CD4-positive, alpha-beta T cell (primary cell): ENCODE results near the gene MED15. TPM values are rescaled to one million over a fixed set of nuclear protein-coding genes. Genes with fewer than 3 reads are reported as not detected.

Source experiments
- ATAC-seq: fragments of 200-7000 bp; cut with Tn5 transposase; one replicate; pipeline ENCODE4 v1.10.0; 2022; ENCODE audit warnings: mild to moderate bottlenecking; ENCODE audit not compliant: poor library complexity
- CTCF ChIA-PET: fragments of 350-600 bp; sonication (Branson Sonifier 250); formaldehyde crosslinking; loops from one replicate; lab custom pipeline; 2021; ENCODE audit warnings: antibody characterized with exemption, inconsistent platforms; lab: Charles Lee
- POLR2A ChIA-PET: fragments of 350-600 bp; sonication (Branson Sonifier 250); formaldehyde crosslinking; loops from one replicate; lab custom pipeline; 2021; ENCODE audit warnings: antibody characterized with exemption, inconsistent platforms; lab: Charles Lee
- DNase-seq, 14 experiments: peaks; one replicate each; pipeline ENCODE4 v3.0.0-alpha.2; 2013 to 2020; ENCODE audit warnings: mixed read lengths in 2 of 14
- H3K27ac ChIP-seq, 2 donors: one replicate each; pipeline versions ENCODE4 v1.5.1 to v1.7.0; 2013; ENCODE audit warnings: low read length in 2 of 2, low read depth in 1 of 2, mild to moderate bottlenecking in 1 of 2
- H3K27me3 ChIP-seq, 2 experiments: 1 replicate in 1 of 2; 2 replicates in 1 of 2; pipeline versions ENCODE4 v1.6.1 to v1.7.0; 2013; ENCODE audit warnings: low read length in 2 of 2, control low read depth in 1 of 2, mild to moderate bottlenecking in 1 of 2, moderate library complexity in 1 of 2; ENCODE audit not compliant: insufficient read depth in 2 of 2, control insufficient read depth in 1 of 2
- H3K36me3 ChIP-seq: one replicate; pipeline ENCODE4 v1.6.1; 2013; ENCODE audit warnings: low read length, control low read depth; ENCODE audit not compliant: insufficient read depth
- H3K4me1 ChIP-seq: one replicate; pipeline ENCODE4 v1.6.1; 2013; ENCODE audit warnings: low read length, control low read depth; ENCODE audit not compliant: insufficient read depth
- H3K4me3 ChIP-seq: one replicate; pipeline ENCODE4 v1.5.1; 2013; ENCODE audit warnings: mild to moderate bottlenecking, low read length, moderate library complexity
- H3K9me3 ChIP-seq, 2 experiments: 1 replicate in 1 of 2; 2 replicates in 1 of 2; pipeline versions ENCODE4 v1.6.1 to v1.7.0; 2013; ENCODE audit warnings: low read length in 2 of 2, mild to moderate bottlenecking in 2 of 2, control low read depth in 1 of 2, moderate library complexity in 1 of 2; ENCODE audit not compliant: control insufficient read depth in 1 of 2, insufficient read depth in 1 of 2
- H3K27ac Mint-ChIP-seq: one replicate; pipeline ENCODE4 v1.8.0; 2020; ENCODE audit warnings: mixed read lengths
- H3K27me3 Mint-ChIP-seq: one replicate; pipeline ENCODE4 v1.8.0; 2021; ENCODE audit warnings: mixed read lengths
- H3K36me3 Mint-ChIP-seq: one replicate; pipeline ENCODE4 v1.8.0; 2021; ENCODE audit warnings: low read depth, mixed read lengths
- H3K4me1 Mint-ChIP-seq: one replicate; pipeline ENCODE4 v1.8.0; 2021; ENCODE audit warnings: low read depth, mixed read lengths
- H3K4me3 Mint-ChIP-seq: one replicate; pipeline ENCODE4 v1.8.0; 2020; ENCODE audit warnings: mild to moderate bottlenecking, mixed read lengths
- H3K9me3 Mint-ChIP-seq: one replicate; pipeline ENCODE4 v1.8.0; 2020; ENCODE audit warnings: mixed read lengths
- intact Hi-C, 2 experiments: fragments of 100-400 bp; cut with DNase I in 1 of 2; cut with micrococcal nuclease in 1 of 2; formaldehyde crosslinking; loops; one replicate each; pipeline versions ENCODE4 v1.15.1 to v1.9.0; 2023 to 2025; cut with DNase I, micrococcal nuclease
- total RNA-seq, 174 experiments: library from RNA in 2 of 174; stranded (reverse) in 2 of 174; gene quantifications; one replicate each; pipeline ENCODE4 v1.2.3 and lab custom pipeline; 2021 to 2026
- TF ChIP-seq, protein P1 (sequence below): fragments of 200-600 bp; IDR thresholded peaks from one replicate; pipeline ENCODE4 v1.8.0; 2022; ENCODE audit warnings: antibody characterized with exemption, mild to moderate bottlenecking

The MED15 gene
- total RNA-seq, 2 experiments from 2014 or later = 181 to 191 TPM

DNA sequence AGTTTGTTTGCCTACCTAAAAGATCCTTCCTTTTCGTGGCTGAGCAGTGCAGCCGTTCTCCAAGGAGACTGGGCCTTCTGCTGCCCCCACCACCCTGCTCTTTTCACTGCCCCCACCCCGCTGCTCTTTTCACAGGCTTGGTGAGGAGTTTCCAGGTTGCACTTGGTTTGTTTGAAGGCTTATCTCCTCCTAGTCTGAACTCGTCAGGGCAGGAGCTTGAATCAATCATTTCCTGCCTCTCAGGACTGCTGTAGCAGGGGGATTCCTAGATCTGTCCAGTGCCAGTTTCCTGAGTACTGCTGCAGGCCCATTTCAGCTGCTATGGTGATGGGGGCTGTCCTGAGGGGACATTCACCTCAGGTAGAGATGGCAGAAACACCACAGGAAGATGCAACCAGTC is 10.0 kb downstream of the MED15 start:
- TF ChIP-seq, protein P1, sequence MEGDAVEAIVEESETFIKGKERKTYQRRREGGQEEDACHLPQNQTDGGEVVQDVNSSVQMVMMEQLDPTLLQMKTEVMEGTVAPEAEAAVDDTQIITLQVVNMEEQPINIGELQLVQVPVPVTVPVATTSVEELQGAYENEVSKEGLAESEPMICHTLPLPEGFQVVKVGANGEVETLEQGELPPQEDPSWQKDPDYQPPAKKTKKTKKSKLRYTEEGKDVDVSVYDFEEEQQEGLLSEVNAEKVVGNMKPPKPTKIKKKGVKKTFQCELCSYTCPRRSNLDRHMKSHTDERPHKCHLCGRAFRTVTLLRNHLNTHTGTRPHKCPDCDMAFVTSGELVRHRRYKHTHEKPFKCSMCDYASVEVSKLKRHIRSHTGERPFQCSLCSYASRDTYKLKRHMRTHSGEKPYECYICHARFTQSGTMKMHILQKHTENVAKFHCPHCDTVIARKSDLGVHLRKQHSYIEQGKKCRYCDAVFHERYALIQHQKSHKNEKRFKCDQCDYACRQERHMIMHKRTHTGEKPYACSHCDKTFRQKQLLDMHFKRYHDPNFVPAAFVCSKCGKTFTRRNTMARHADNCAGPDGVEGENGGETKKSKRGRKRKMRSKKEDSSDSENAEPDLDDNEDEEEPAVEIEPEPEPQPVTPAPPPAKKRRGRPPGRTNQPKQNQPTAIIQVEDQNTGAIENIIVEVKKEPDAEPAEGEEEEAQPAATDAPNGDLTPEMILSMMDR = no peak
- H3K27ac Mint-ChIP-seq = peak overlapping the region; percentile 50
- Histone ChIP-seq H3K36me3 (peaks cover 48% of the 10 kb centered on the region), H3K9me3 (no peaks in the 10 kb centered on the region), H3K4me1 (peaks cover 74% of the 10 kb centered on the region), H3K27me3 (no peaks in the 10 kb centered on the region), H3K27ac (peak overlapping the region in 1 of 2 donors; percentile 8), H3K4me3 (no peak overlapping the region)
- H3K9me3 Mint-ChIP-seq = no peaks in the 10 kb centered on the region
- CTCF ChIA-PET = interaction anchor here (1.4 to 2.0 kb wide), 2 partner anchors 88 to 99 kb away, joined by 5 read pairs; no protein-coding TSS in a partner anchor
- DNase-seq (peak in 2 of 14 experiments; percentile 31 to 34), ATAC-seq (no peak)
- POLR2A ChIA-PET = interaction anchor here (0.9 to 1.4 kb wide), 2 partner anchors 10 to 40 kb away, joined by 5 to 6 read pairs; partner anchors contain the start of gene MED15
- peaks cover 68% of the 10 kb centered on the region for H3K36me3 Mint-ChIP-seq
- intact Hi-C loops = loop anchor here in 1 of 2 experiments (5.0 kb wide), 1 partner anchor 35 kb away; no protein-coding TSS in a partner anchor
- H3K4me3 Mint-ChIP-seq = peak overlapping the region; percentile 30
- H3K27me3 Mint-ChIP-seq = no peaks in the 10 kb centered on the region
- H3K4me1 Mint-ChIP-seq = peaks cover 72% of the 10 kb centered on the region

DNA sequence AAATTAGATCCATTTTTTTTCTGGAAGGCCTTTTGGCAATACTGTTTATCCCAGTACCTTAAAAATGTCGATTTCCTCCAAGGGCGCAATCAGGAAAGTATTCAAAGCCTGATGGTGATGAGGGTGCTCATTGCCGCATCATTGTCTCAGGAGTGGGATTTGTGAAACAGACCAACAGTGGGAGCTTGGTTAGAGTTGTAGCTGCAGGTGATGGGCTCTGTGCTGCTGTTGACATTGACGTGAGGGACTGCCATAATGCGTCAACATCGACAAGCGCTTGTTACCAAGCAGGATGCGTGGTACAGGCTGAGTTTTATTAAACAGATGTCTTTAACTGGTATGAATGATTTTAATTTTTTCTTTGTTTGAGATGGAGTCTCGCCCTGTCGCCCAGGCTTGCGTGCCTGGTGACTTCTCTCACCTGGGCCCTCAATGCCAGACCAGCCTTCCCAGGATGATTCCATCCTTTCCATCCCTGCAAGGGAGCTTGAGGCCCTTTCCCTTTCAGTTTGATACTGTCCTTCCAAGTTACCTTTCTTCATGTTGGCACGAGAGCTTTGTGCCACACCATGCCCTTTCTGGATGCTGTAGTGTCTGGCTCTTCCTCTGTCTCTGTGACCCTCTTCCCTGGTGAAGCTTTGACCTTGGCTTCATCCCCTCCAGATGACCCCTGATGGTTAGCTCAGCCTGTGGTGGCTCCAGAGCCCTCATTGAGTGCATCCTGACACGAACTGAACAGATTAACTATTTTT is 10.6 kb downstream of the MED15 start:
- ChIA-PET CTCF (interaction anchor here (1.4 to 2.0 kb wide), 2 partner anchors 88 to 100 kb away, joined by 5 read pairs; no protein-coding TSS in a partner anchor), POLR2A (interaction anchor here (0.9 to 1.4 kb wide), 3 partner anchors 11 to 39 kb away, joined by 3 to 6 read pairs (median 5); partner anchors contain the start of gene MED15)
- H3K27me3 Mint-ChIP-seq = no peaks in the 10 kb centered on the region
- Histone ChIP-seq H3K27me3 (no peaks in the 10 kb centered on the region), H3K27ac (peak overlapping the region in 1 of 2 donors; percentile 8), H3K36me3 (peaks cover 48% of the 10 kb centered on the region), H3K4me1 (peaks cover 76% of the 10 kb centered on the region), H3K4me3 (no peak overlapping the region), H3K9me3 (no peaks in the 10 kb centered on the region)
- ATAC-seq (no peak), DNase-seq (no peak)
- intact Hi-C loops = loop anchor here in 1 of 2 experiments (5.0 kb wide), 1 partner anchor 34 kb away; no protein-coding TSS in a partner anchor
- H3K36me3 Mint-ChIP-seq = peaks cover 71% of the 10 kb centered on the region
- no peaks in the 10 kb centered on the region for H3K9me3 Mint-ChIP-seq
- H3K4me3 Mint-ChIP-seq = no peak overlapping the region
- TF ChIP-seq, protein P1 = no peak
- peak overlapping the region; percentile 50 for H3K27ac Mint-ChIP-seq
- H3K4me1 Mint-ChIP-seq = peaks cover 78% of the 10 kb centered on the region

DNA sequence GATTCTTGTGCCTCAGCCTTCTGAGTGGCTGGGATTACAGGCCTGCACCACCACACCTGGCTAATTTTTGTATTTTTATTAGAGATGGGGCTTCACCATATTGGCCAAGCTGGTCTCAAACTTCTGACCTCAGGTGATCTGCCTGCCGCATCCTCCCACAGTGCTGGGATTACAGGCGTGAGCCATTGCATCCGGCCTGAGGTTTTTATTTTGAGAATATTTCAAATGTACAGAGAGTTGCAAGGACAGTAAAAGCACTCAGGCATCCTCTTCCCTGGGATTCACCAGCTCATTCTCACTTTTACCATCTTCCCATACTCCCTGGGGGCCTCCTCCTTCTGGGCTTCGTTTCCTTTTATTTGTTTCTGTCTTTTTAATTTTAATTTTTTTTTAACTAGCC is 12.1 kb downstream of the MED15 start:
- Mint-ChIP-seq H3K9me3 (no peaks in the 10 kb centered on the region), H3K36me3 (peaks cover 69% of the 10 kb centered on the region), H3K27ac (peak overlapping the region; percentile 75), H3K4me1 (peaks cover 79% of the 10 kb centered on the region), H3K4me3 (no peak overlapping the region), H3K27me3 (no peaks in the 10 kb centered on the region)
- ATAC-seq = no peak
- Histone ChIP-seq H3K4me1 (peaks cover 76% of the 10 kb centered on the region), H3K9me3 (no peaks in the 10 kb centered on the region), H3K27ac (peak overlapping the region in 1 of 2 donors; percentile 33), H3K4me3 (no peak overlapping the region), H3K36me3 (peaks cover 39% of the 10 kb centered on the region), H3K27me3 (no peaks in the 10 kb centered on the region)
- POLR2A ChIA-PET = no interaction called here
- intact Hi-C loops = loop anchor here in 1 of 2 experiments (5.0 kb wide), 1 partner anchor 33 kb away; no protein-coding TSS in a partner anchor
- CTCF ChIA-PET = interaction anchor here (0.8 kb wide), 2 partner anchors 26 to 45 kb away, joined by 4 read pairs; no protein-coding TSS in a partner anchor
- TF ChIP-seq, protein P1 = no peak
- no peak for DNase-seq
